Measurements from ENCODE around the gene SUPT3H. TPM values are rescaled to one million over a fixed set of nuclear protein-coding genes. Genes with fewer than 3 reads are reported as not detected.

Gene SUPT3H
- total and polyA plus RNA-seq, 2 donors (not counting 1 experiment from before 2014, with no cell fraction given) = 5.5 to 12.4 TPM

DNA sequence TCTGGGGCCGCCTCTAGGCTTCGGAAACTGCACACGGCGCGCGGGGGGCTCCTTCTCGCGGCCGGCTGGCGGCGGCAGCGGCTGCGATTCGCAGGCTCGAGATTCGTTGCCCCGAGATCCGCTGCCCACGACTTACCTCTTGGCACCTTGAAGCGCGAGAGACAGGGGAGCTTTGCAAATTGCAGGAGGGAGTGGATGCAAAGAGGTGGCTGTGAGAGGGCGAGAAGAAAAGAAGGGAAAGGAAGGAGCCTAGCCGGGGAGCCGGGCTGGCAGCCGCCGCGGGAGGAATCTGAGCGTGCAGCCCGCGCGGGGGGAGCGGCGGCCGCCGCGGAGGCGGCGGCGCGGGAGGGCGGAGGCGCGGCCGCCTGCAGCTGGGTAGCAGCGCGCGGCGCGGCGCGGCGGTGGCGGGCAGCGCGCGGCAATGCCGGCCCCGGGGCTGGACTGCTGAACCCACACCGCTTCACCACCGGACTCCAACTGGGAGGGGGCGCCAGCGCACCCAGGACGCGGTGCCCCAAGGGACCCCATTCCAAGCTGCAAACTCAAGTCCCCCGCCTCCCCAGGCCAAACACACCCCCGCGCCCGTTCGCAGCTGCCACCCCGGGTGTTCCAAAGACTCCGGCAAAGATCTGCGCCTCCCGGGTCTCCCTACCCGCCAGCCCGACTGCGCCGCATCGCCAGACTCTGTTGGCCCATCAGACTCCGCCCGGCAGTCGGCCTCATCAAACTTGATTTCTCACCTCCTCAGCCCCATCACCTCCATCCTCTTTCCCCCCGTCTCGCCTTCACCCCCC is 44.2 kb upstream of the SUPT3H start:
- peak overlapping the region; percentile 47 to 65 (median 57) for H3K4me3 ChIP-seq (ENCODE audit: control extremely low read depth in 1 of 5, extremely low read depth in 1 of 5, insufficient read depth in 1 of 5, low read depth in 2 of 5, low read length in 4 of 5)
- H4K20me1 ChIP-seq (ENCODE audit: control insufficient read depth, insufficient read depth, low read length, poor library complexity, severe bottlenecking) = no peaks in the 10 kb centered on the region
- ChIA-PET POLR2A (no interaction called here), CTCF (interaction anchor here (0.8 to 3.4 kb wide), 5 partner anchors 93 to 501 kb away, joined by 3 to 20 read pairs (median 4); no protein-coding TSS in a partner anchor)
- Mint-ChIP-seq H3K9me3 (ENCODE audit: insufficient read depth) (no peaks in the 10 kb centered on the region), H3K4me3 (peak overlapping the region; percentile 93), H3K27ac (peak overlapping the region; percentile 78), H3K4me1 (peaks cover 49% of the 10 kb centered on the region), H3K27me3 (peaks cover 33% of the 10 kb centered on the region)
- H3K4me1 ChIP-seq (ENCODE audit: control insufficient read depth in 2 of 2, insufficient read depth in 2 of 2, low read length in 2 of 2) = peaks cover 46 to 51% of the 10 kb centered on the region in 2 donors
- peak; percentile 77 for DNase-seq
- H2AFZ ChIP-seq (ENCODE audit: insufficient read depth, low read depth, low read length, poor library complexity, severe bottlenecking) = peak overlapping the region; percentile 86
- no peaks in the 10 kb centered on the region for H3K36me3 ChIP-seq (replicated peaks in 1 of 2; ENCODE audit: control extremely low read depth in 1 of 2, control insufficient read depth in 1 of 2, extremely low read depth in 1 of 2, insufficient read depth in 2 of 2, low read length in 1 of 2)
- peak overlapping the region; percentile 71 for H3K9ac ChIP-seq (ENCODE audit: low read length)
- peak overlapping the region in 1 of 2 donors; percentile 35 for H3K27ac ChIP-seq (ENCODE audit: low read length in 2 of 2)
- TF ChIP-seq, protein P1, sequence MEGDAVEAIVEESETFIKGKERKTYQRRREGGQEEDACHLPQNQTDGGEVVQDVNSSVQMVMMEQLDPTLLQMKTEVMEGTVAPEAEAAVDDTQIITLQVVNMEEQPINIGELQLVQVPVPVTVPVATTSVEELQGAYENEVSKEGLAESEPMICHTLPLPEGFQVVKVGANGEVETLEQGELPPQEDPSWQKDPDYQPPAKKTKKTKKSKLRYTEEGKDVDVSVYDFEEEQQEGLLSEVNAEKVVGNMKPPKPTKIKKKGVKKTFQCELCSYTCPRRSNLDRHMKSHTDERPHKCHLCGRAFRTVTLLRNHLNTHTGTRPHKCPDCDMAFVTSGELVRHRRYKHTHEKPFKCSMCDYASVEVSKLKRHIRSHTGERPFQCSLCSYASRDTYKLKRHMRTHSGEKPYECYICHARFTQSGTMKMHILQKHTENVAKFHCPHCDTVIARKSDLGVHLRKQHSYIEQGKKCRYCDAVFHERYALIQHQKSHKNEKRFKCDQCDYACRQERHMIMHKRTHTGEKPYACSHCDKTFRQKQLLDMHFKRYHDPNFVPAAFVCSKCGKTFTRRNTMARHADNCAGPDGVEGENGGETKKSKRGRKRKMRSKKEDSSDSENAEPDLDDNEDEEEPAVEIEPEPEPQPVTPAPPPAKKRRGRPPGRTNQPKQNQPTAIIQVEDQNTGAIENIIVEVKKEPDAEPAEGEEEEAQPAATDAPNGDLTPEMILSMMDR (IDR thresholded peaks at IDR 0.05) = no peak
- TF ChIP-seq EZH2 (IDR thresholded peaks at IDR 0.05; ENCODE audit: borderline replicate concordance, insufficient read depth, low read depth, low read length, poor library complexity, severe bottlenecking) = no peak
- peak; percentile 46 for ATAC-seq (ENCODE audit: low read depth)
- peak overlapping the region; percentile 98 for H3K4me2 ChIP-seq (replicated peaks; ENCODE audit: low read depth, low read length, poor library complexity, severe bottlenecking)
- H3K27me3 ChIP-seq (replicated peaks in 1 of 4; ENCODE audit: control extremely low read depth in 1 of 4, control insufficient read depth in 3 of 4, insufficient read depth in 4 of 4, low read length in 3 of 4) = peaks cover 0 to 62% (median 47%) of the 10 kb centered on the region in 4 experiments
- intact Hi-C loops (cut with micrococcal nuclease) = loop anchor here (1.0 to 5.0 kb wide), 5 partner anchors 44 to 290 kb away; no protein-coding TSS in a partner anchor
- under 1% methylated on average over 83 of the region's 83 CpGs for WGBS (ENCODE audit: insufficient coverage)
- H3K79me2 ChIP-seq (ENCODE audit: control insufficient read depth, insufficient read depth, low read length) = no peaks in the 10 kb centered on the region
- peaks cover 0 to 11% (median 0%) of the 10 kb centered on the region in 3 donors for H3K9me3 ChIP-seq (ENCODE audit: control extremely low read depth in 1 of 3, control insufficient read depth in 2 of 3, insufficient read depth in 1 of 3, low read length in 2 of 3)

Measured in B cell (primary cell).